AG09319 (cell line): ENCODE measurements around the gene UBE3D.

ENCODE experiments used
- DNase-seq: peaks from one replicate; pipeline ENCODE4 v3.0.0-alpha.2; 2010; ENCODE audit warnings: low read depth; ENCODE audit errors: extremely low read depth
- TF ChIP-seq, protein P1 (sequence below): IDR thresholded peaks from 2 replicates; pipeline ENCODE4 v1.5.1; 2011; ENCODE audit warnings: low read depth, mild to moderate bottlenecking, inconsistent platforms, low read length, moderate library complexity

The UBE3D gene

DNA sequence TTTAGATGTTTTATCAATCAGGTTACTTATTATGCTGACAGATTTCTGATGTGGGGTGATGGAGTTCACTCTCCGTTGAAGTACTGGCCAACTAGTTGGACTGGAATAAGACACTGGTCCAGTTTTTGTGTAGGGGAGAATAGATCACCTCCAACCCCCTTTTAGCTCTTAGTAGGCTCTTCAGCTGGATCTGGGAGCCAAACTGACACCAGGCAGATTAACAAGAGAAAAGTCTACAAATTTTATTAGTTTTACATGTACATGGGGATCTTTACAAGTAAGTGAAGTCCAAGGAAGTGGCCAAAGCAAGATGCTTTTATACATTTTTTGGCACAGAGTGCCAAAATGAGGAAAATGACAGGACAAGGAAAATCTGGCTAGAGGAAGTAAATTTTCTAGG is 107.1 kb downstream of the UBE3D start:
- DNase-seq, result no peak

DNA sequence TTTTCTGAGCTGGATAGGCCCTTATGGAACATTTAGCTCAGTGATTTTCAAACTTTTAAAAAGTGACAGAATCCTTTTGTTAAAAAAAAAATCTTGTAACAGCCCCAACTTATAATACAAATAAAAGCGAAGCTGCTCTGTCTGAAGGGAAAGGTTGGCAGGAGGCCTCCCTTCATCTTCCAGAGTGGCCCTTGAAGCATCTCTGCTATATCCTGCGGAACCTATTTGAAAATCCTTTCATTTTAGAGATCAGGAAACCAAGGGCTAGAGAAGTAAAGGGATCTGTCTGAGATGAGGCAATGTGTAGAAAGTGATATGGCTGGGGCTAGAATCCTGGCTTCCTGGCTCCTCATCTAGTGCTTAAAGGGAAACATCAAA is 107.8 kb downstream of the UBE3D start:
- TF ChIP-seq, protein P1, sequence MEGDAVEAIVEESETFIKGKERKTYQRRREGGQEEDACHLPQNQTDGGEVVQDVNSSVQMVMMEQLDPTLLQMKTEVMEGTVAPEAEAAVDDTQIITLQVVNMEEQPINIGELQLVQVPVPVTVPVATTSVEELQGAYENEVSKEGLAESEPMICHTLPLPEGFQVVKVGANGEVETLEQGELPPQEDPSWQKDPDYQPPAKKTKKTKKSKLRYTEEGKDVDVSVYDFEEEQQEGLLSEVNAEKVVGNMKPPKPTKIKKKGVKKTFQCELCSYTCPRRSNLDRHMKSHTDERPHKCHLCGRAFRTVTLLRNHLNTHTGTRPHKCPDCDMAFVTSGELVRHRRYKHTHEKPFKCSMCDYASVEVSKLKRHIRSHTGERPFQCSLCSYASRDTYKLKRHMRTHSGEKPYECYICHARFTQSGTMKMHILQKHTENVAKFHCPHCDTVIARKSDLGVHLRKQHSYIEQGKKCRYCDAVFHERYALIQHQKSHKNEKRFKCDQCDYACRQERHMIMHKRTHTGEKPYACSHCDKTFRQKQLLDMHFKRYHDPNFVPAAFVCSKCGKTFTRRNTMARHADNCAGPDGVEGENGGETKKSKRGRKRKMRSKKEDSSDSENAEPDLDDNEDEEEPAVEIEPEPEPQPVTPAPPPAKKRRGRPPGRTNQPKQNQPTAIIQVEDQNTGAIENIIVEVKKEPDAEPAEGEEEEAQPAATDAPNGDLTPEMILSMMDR, result no peak
- DNase-seq, result no peak

More for the DNA sequence above, 107.1 kb downstream of the UBE3D start:
- TF ChIP-seq, protein P1, result no peak

DNA sequence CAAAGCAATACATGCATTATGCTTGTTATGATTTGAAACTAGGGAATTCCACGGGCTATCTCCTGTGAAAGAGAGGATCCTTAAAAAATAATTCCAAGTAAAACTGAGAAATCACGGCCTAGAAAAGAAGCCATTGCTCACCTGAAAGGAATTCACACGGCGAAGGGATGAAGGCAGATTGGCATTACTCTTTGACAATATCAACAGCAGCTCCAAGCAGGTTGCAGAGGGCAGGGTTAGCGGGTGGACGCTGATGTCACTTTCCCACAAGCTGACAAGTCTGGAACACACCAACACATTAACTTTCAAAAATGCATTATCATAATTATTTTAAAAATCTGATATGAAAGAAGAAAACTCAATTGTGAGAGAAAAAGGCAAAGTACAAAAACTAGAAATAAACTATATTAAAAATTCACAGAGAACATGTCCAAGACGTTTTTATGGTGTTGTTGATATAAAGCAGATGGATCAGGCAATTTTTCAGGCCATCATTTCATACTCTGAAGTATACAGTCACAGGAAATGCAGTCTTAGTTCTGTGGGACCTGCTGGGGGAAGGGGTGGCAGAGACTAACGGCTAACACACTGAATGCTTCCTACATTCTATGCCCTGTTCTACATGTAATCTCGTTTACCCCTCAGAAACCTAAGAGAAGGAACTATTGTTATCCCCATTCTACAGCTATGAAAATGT is 108.3 kb downstream of the UBE3D start:
- no peak for DNase-seq
- TF ChIP-seq, protein P1, result no peak

DNA sequence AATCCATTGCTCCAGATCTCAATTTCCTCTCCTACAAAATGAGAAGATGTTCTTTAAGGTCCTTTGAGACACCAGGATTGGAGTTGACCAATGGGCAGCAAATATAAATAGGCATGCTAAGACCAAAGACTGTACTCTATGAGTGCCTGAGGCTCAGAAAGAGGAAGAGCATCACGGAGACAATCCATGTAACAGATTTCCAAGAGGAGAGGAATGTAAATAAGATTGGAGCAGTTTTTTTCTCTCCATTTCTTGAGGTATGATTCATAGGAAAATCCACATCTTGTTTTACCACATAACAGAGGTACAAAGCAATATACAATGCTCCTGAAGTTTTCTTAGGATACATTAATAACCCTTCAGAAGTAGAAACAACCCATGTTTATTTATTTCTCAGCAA is 109.8 kb downstream of the UBE3D start:
- DNase-seq, result no peak
- TF ChIP-seq, protein P1, result no peak

DNA sequence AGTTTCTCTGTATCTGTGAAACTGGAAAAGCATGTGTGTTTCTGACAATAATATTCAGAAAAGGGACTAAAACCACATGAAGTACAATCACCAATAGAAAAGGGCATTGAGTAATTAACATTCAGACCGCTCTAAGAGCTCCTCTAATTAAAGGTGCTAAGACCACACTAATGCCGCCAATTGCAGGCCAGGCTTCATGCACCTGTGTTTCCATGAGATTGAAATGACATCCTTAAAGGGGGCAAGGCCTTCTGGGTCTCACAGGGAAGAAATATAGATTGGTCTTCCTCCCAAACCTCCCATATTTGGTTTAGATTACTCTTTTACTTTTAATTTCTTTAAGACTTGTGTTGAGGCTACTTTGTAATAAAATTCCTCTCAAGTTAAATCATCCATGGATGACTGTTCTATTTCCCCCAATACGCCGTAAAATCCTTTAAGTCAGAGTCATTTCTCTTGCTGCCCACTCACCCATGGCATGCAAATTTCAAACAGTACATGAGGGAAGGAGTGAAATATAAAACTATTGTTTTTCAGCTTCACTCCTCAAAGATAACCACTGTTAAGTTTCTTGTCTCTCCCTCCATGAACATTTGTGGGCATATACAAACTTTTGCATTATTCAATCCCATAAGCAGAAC is 110.6 kb downstream of the UBE3D start:
- DNase-seq, result no peak
- TF ChIP-seq, protein P1, result no peak

DNA sequence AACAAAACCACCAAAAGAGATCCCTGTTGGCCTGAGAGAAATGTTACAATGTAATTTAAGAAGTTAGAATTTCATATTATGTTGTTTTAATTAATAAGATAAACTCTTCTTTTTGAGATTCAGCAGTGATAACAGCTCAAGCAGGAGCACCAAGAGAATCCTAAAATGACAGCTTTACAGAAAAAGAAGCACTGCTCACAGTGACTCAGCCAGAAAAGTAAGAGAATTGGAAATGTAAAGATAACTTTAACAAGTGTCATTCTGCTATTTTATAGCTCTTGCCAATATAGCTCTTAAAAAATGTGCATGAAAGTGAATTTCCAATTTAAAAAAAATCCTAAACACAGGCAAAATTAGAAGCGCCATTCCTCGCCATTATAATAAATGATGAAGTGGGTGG is 111.3 kb downstream of the UBE3D start:
- TF ChIP-seq, protein P1, result no peak
- DNase-seq, result no peak

DNA sequence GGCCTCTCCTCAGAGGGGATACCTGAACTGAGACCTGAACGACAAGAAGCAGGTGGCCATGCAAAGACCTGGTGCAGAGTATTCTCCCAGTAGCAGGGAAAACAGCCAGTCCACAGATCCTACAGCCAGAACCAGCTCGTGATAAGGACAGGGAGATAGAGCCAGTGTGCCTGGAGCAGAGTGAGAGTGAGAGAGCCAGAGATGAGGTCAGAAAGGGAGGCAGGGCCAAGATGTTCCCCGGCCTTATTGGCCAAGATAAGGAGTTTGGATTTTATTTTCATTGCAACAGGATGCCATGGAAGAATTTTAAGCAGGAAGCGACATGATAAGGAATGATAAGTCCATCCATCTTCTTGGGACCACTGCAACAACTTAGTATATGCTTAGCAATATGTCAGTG is 111.8 kb downstream of the UBE3D start:
- TF ChIP-seq, protein P1, result no peak
- no peak for DNase-seq
